Left lung (tissue), 10 donors: ENCODE measurements around the gene FZR1. TPM values are rescaled to one million over a fixed set of nuclear protein-coding genes. Genes with fewer than 3 reads are reported as not detected.

Experiments used
- ATAC-seq: fragments of 200-7000 bp; cut with Tn5 transposase; one replicate; pipeline ENCODE4 v1.9.1; 2020; ENCODE audit warnings: moderate library complexity
- DNase-seq, 4 donors: peaks; one replicate each; pipeline ENCODE4 v3.0.0-alpha.2; 2013 to 2020
- H3K27ac ChIP-seq, 2 donors: fragments of 200-600 bp; sonication (generic) in 1 of 2; one replicate each; pipeline versions ENCODE4 v1.5.0 to v1.8.0; 2020 to 2021
- H3K27me3 ChIP-seq, 2 donors: fragments of 200-600 bp; sonication (generic) in 1 of 2; one replicate each; pipeline versions ENCODE4 v1.5.0 to v1.8.0; 2020 to 2021
- H3K36me3 ChIP-seq, 2 donors: fragments of 200-600 bp; sonication (generic) in 1 of 2; one replicate each; pipeline versions ENCODE4 v1.5.0 to v1.8.0; 2020 to 2021
- H3K4me1 ChIP-seq, 2 donors: fragments of 200-600 bp; one replicate each; pipeline ENCODE4 v1.8.0; 2021
- H3K4me3 ChIP-seq, 2 donors: fragments of 200-600 bp; sonication (generic) in 1 of 2; one replicate each; pipeline versions ENCODE4 v1.5.0 to v1.8.0; 2020 to 2021; ENCODE audit warnings: mild to moderate bottlenecking in 1 of 2
- H3K9me3 ChIP-seq, 2 donors: fragments of 200-600 bp; sonication (generic) in 1 of 2; one replicate each; pipeline versions ENCODE4 v1.5.0 to v1.8.0; 2020 to 2021
- CTCF ChIP-seq, 2 donors: fragments of 200-600 bp; sonication (generic) in 1 of 2; IDR thresholded peaks; one replicate each; pipeline versions ENCODE4 v1.5.0 to v1.8.0; 2021; ENCODE audit warnings: antibody characterized with exemption in 2 of 2
- intact Hi-C, 2 donors: fragments of 100-400 bp; cut with DNase I; formaldehyde crosslinking; loops; one replicate each; pipeline versions ENCODE4 v1.11.2 to v1.14.2; 2022
- polyA plus RNA-seq, 6 donors: library from polyadenylated mRNA; unstranded; fragments of 120-200 nt; gene quantifications; one replicate each; pipeline ENCODE4 v1.2.1, GENCODE V29; 2013; ENCODE audit not compliant: insufficient read length in 6 of 6
- total RNA-seq, 2 donors: library from RNA; stranded (reverse); fragmentation: NEBNext Ultra II Directional; extraction: Animal tissue kit (Norgen Biotek cat#: 25700); gene quantifications; one replicate each; pipeline ENCODE4 v1.2.1, GENCODE V29; 2021
- donor health status: DM: no; HTN: yes; CAD: no.
- donor health status: DM: no; HTN: no; CAD: no.

The FZR1 gene
- total and polyA plus RNA-seq, 8 donors = 33.4 to 56.6 (median 47.3) TPM

GRCh38 chr19:3467437-3468198 lies 38.5 kb upstream of the FZR1 start:
- Histone ChIP-seq H3K4me1 (peaks cover 3 to 14% of the 10 kb centered on the region in 2 donors), H3K36me3 (peaks cover 0 to 30% of the 10 kb centered on the region in 2 donors), H3K4me3 (no peak overlapping the region), H3K27ac (no peak overlapping the region), H3K9me3 (no peaks in the 10 kb centered on the region), H3K27me3 (no peaks in the 10 kb centered on the region)
- DNase-seq (no peak), ATAC-seq (no peak)
- no peak for TF ChIP-seq CTCF (IDR thresholded peaks at IDR 0.05)
- intact Hi-C loops = no loop called here

- intact Hi-C loops = no loop called here
Observed at GRCh38 chr19:3468211-3468610, 37.9 kb upstream of the FZR1 start.

GRCh38 chr19:3469638-3470499 lies 36.2 kb upstream of the FZR1 start:
- intact Hi-C loops = loop anchor here (5.0 to 10.0 kb wide), 2 partner anchors 143 to 155 kb away; no protein-coding TSS in a partner anchor
- ATAC-seq = no peak
- Histone ChIP-seq H3K27me3 (peaks cover 0 to 5% of the 10 kb centered on the region in 2 donors), H3K36me3 (peaks cover 0 to 8% of the 10 kb centered on the region in 2 donors), H3K4me1 (peaks cover 3 to 14% of the 10 kb centered on the region in 2 donors), H3K4me3 (no peak overlapping the region), H3K9me3 (no peaks in the 10 kb centered on the region), H3K27ac (no peak overlapping the region)
- TF ChIP-seq CTCF (IDR thresholded peaks at IDR 0.05) = no peak
- no peak for DNase-seq

More at GRCh38 chr19:3468211-3468610, 37.9 kb upstream of the FZR1 start:
- Histone ChIP-seq H3K36me3 (peaks cover 0 to 24% of the 10 kb centered on the region in 2 donors), H3K4me3 (no peak overlapping the region), H3K27me3 (no peaks in the 10 kb centered on the region), H3K4me1 (peaks cover 3 to 14% of the 10 kb centered on the region in 2 donors), H3K27ac (no peak overlapping the region), H3K9me3 (no peaks in the 10 kb centered on the region)
- DNase-seq (no peak), ATAC-seq (no peak)
- no peak for TF ChIP-seq CTCF (IDR thresholded peaks at IDR 0.05)

DNA sequence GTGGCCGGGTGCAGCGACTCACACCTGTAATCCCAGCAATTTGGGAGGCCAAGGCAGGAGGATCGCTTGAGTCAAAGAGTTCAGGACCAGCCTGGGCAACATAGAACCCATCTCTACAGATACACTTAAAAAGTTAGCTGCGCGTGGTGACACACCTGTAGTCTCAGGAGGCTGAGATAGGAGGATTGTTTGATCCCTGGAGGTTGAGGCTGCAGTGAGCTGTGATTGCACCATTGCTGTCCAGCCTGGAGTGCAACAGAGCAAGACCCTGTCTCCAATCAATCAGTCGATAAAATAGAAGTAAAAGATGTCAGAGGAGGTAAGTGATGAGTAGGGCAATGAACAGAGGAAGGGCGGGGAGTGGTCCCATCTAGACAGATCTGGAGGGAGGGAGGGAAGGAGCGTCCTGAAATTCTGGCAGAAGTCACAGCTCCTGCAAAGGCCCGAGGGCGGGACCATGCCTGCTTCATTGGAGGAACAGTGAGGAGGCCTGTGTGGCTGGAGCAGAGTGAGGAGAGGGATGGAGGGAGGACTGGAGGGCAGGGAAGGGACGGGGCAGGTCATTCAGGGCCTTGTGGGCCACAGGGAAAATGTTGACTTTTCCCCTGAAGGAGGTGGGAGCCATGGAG lies 35.5 kb upstream of the FZR1 start:
- no peak overlapping the region for H3K27ac ChIP-seq
- intact Hi-C loops = loop anchor here (5.0 to 10.0 kb wide), 2 partner anchors 143 to 156 kb away; no protein-coding TSS in a partner anchor

More for the DNA sequence above, 35.5 kb upstream of the FZR1 start:
- no peak for TF ChIP-seq CTCF (IDR thresholded peaks at IDR 0.05)
- Histone ChIP-seq H3K4me3 (no peak overlapping the region), H3K4me1 (peaks cover 0 to 14% of the 10 kb centered on the region in 2 donors), H3K27me3 (peaks cover 0 to 8% of the 10 kb centered on the region in 2 donors), H3K36me3 (peaks cover 0 to 7% of the 10 kb centered on the region in 2 donors), H3K9me3 (no peaks in the 10 kb centered on the region)
- ATAC-seq (no peak), DNase-seq (no peak)
